Fibroblast of lung (primary cell): ENCODE data around the gene NMRAL1.

Experiments used
- EZH2 ChIP-seq: IDR thresholded peaks from 2 replicates; pipeline ENCODE4 v1.5.1; 2012; ENCODE audit warnings: low read length, control low read depth, mild to moderate bottlenecking; ENCODE audit errors: missing control alignments
- TF ChIP-seq, protein P1 (sequence below), 2 donors: IDR thresholded peaks in 1 of 2; conservative IDR thresholded peaks in 1 of 2; 1 replicate in 1 of 2; 2 replicates in 1 of 2; pipeline ENCODE4 v1.5.1; 2011 to 2012; ENCODE audit warnings: low read length in 2 of 2, control low read depth in 1 of 2, inconsistent platforms in 1 of 2, low read depth in 1 of 2, mild to moderate bottlenecking in 1 of 2

DNA sequence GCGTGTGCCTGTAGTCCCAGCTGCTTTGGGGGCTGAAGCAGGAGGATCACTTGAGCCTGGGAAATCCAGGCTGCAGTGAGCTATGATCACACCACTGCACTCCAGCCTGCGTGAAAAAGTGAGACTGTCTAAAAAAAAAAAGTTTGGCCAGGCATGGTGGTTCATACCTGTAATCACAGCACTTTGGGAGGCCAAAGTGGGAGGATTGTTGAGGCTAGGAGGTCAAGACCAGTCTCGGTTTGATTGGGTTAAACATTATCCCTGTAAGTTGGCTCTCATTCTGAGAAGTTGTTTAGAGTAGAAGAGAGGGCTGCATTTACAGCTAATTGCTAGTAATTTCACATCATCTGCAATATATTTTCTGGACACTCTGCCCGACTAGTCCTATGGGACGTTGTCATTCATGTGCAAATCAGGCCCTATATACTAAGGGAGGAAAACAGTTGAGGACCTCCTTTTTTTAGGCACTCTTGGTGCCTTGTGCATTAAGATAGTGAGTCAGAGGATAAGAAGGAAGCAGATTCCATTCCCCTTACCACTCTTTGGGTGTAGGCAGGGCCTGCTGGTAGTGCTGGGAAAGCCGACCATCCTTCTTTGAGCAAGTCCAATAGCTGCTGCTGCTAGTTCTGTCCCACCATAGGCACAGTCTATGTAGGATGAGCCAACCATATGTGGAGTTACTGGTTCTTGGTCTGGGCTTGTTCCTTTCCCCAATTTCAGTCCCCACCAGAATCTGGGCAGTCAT lies 20.5 kb upstream of the NMRAL1 start:
- TF ChIP-seq, protein P1, sequence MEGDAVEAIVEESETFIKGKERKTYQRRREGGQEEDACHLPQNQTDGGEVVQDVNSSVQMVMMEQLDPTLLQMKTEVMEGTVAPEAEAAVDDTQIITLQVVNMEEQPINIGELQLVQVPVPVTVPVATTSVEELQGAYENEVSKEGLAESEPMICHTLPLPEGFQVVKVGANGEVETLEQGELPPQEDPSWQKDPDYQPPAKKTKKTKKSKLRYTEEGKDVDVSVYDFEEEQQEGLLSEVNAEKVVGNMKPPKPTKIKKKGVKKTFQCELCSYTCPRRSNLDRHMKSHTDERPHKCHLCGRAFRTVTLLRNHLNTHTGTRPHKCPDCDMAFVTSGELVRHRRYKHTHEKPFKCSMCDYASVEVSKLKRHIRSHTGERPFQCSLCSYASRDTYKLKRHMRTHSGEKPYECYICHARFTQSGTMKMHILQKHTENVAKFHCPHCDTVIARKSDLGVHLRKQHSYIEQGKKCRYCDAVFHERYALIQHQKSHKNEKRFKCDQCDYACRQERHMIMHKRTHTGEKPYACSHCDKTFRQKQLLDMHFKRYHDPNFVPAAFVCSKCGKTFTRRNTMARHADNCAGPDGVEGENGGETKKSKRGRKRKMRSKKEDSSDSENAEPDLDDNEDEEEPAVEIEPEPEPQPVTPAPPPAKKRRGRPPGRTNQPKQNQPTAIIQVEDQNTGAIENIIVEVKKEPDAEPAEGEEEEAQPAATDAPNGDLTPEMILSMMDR (conservative IDR thresholded peaks at IDR 0.05 in 1 of 2, IDR thresholded peaks at IDR 0.05 in 1 of 2; ENCODE audit: low read depth in 1 of 2, low read length in 2 of 2): no peak
- TF ChIP-seq EZH2: no peak
